Choroid plexus epithelial cell (primary cell): ENCODE results near the gene LRRC59.
A peak's percentile ranks its signal among the peaks of the same experiment; 100 is the strongest.
"Not testable (repeated sequence)": the region's sequence is repeated elsewhere in the genome, so short reads cannot be mapped to it uniquely, and the experiment has no call there.

ENCODE experiments used
- DNase-seq: peaks from one replicate; pipeline ENCODE4 v3.0.0-alpha.2; 2010; ENCODE audit warnings: low read depth
- H3K4me3 ChIP-seq: 2 replicates; pipeline ENCODE4 v1.5.1; 2011; ENCODE audit warnings: low read depth, mild to moderate bottlenecking, control low read depth, low read length, moderate library complexity
- CTCF ChIP-seq: conservative IDR thresholded peaks from 2 replicates; pipeline ENCODE4 v1.5.1; 2011; ENCODE audit warnings: low read depth, mild to moderate bottlenecking, control low read depth, inconsistent platforms, low read length, moderate library complexity

The LRRC59 gene

GRCh38 chr17:50412188-50412732 is 14.9 kb upstream of the LRRC59 start:
- H3K4me3 ChIP-seq: no peak overlapping the region
- no peak for DNase-seq
- no peak for TF ChIP-seq CTCF

DNA sequence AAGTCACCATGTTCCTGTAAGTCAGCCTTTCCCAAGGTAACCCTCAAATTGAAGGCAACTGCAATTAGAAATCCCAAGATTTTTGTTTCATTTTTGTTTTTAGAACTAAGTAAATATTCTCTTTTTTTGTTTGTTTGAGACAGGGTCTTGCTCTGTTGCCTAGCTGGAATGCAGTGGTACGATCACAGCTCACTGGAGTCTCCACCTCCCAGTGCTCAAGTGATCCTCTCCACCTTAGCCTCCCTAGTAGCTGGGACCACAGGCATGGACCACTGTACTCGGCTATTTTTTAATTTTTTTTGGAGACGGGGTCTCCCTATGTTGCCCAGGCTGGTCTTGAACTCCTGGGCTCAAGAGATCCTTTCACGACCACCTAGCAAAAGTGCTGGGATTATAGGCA is 10.6 kb upstream of the LRRC59 start:
- no peak overlapping the region for H3K4me3 ChIP-seq
- TF ChIP-seq CTCF: no peak

GRCh38 chr17:50406578-50406977 is 9.3 kb upstream of the LRRC59 start:
- no peak for TF ChIP-seq CTCF
- no peak overlapping the region for H3K4me3 ChIP-seq
- no peak for DNase-seq

More for the DNA sequence above, 10.6 kb upstream of the LRRC59 start:
- no peak for DNase-seq

- DNase-seq, H3K4me3 ChIP-seq: not testable (repeated sequence)
Measured at GRCh38 chr17:50405351-50405750, 8.0 kb upstream of the LRRC59 start.

- H3K4me3 ChIP-seq, DNase-seq: not testable (repeated sequence)
Measured at GRCh38 chr17:50399591-50399990, 2.3 kb upstream of the LRRC59 start.

DNA sequence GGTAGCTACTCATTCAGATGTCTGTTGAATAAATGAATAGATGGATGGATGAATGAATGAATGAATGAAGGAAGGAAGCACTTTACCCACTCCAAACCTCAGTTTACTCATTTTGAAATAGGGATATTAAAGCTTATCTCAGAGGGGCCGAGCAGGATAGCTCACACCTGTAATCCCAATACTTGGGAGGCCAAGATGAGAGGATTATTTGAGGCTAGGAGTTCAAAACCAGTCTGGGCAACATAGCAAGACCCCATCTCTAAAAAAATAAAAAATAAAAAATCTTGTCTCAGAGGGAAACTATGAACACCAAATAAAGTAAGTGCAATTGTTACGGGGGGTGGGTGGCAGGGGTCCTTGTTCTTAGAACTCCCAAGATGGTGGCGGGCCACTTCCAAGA is 1.3 kb upstream of the LRRC59 start:
- DNase-seq, H3K4me3 ChIP-seq: not testable (repeated sequence)

- no peak for DNase-seq
- H3K4me3 ChIP-seq: no peak overlapping the region
- TF ChIP-seq CTCF: no peak
Measured at GRCh38 chr17:50397919-50398285, 579 bp upstream of the LRRC59 start.

DNA sequence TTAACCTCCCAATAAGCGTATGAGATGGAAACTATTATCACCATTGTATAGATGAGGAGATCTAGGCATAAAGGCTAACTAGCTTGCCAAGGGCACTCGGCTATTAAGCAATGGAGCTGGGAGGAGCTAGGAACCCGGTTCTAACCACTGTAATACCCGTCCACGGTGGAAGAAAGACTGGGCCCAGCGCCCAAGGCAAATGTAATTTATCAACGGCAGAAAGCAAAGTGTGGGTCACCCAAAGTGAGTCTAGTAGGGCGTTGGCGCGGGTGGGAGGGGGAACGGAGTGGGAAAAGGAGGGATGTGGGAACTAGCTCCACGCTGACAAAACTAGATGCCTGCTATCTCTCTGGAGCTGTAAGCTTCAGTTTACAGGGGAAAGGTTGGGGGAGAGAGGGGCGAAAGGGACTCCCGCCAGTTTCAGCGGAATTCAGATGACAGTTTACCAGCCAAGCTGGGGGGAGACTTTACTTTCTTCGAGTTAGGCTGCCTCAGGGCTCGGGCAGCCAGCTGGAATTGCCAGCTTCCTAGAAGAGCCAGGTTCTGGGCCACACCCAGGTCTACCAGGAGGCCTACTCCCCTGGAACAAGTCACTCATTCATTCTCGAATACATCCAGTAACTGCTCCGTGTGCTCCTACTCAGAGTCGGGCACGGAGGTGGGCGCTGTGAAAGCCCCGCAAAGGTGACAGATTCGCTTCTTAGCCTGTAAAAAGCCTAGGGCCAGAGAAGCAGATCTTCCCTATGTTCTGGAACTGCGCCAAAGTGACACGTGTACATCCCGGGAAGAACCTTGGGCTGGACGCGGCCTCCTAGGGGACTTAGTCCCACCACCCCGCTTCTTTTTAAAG is 837 bp downstream of the LRRC59 start:
- peak; percentile 65 for DNase-seq
- peak overlapping the region; percentile 99 for H3K4me3 ChIP-seq
- no peak for TF ChIP-seq CTCF
